GM15510 (cell line): Measurements from ENCODE around the gene CHST3.

ENCODE experiments used
- POLR2A ChIP-seq: IDR thresholded peaks from 3 replicates; pipeline ENCODE4 v1.6.1; 2011; ENCODE audit warnings: borderline replicate concordance; ENCODE audit not compliant: insufficient read length; ENCODE audit errors: extremely low read depth

Gene CHST3

GRCh38 chr10:72035252-72035887 is 71.2 kb downstream of the CHST3 start:
- TF ChIP-seq POLR2A = no peak

- TF ChIP-seq POLR2A = no peak
These were observed 73.1 kb downstream of the CHST3 start for GRCh38 chr10:72037266-72037665.

GRCh38 chr10:72037811-72038210 is 73.6 kb downstream of the CHST3 start:
- no peak for TF ChIP-seq POLR2A

DNA sequence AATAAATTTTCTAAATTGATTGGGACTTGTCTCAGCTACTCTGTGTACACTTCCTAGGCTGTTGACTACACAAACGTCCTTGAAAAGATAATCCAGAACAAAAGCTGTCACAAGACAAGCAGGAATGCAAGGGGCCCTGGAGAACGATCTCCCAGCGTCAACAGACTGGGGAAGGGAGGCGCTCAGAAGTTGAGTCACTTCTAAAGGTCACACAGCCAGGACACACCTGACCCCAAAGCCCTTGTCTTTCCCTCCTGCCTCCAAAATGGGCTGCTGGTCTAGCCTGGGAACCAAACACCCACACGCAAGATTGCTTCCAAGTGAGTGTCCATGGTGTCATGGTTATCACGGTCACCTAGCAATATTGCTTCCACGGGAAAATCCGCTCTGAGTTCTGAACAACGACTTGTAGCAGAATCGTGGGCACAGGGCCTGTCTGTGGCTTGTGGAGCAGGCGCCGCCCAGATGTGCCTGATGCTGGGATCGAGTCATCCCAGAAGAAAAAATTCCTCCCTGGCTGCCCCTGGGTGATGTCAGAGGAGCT is 74.3 kb downstream of the CHST3 start:
- TF ChIP-seq POLR2A = no peak

DNA sequence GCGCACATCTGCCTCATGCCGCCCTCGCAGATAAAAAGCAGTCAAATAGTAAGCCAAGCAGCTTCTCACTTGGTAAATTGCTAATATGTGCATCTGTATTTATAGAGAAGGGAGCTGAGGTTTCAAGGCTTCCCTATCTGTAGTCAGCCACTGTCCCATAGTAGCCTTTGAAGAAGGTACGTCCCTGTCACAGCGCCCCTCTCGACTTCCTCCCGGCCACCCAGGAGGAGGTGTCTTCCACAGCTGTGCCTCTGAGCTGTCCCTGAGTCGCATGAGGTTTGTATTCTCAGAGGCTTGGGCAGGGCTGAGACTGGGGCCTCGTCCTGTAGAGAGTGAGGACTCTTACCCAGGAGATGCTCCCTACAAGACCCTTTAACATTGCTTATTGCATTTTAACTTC is 75.2 kb downstream of the CHST3 start:
- no peak for TF ChIP-seq POLR2A

GRCh38 chr10:72041491-72041890 is 77.3 kb downstream of the CHST3 start:
- no peak for TF ChIP-seq POLR2A

GRCh38 chr10:72043016-72043834 is 79.0 kb downstream of the CHST3 start:
- TF ChIP-seq POLR2A = no peak

GRCh38 chr10:72044417-72045041 is 80.3 kb downstream of the CHST3 start:
- no peak for TF ChIP-seq POLR2A

DNA sequence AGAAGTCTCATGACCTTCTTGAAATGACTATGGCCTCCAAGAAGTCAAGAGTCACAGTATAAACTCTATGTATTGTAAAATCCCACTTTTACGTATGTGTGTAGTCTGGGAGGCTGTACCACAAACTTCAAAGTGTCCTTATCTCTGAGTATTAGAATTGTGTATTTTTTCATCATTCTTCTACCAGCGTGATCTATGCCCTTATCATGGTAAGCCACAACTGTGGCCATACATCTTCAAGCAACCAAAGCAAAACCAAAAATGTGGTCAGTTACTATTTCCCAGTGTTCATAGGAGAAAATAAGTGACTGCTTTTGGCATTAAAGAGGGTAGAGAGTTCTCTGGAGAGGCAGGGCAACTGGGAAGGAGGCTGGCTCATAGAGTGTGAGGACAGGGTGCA is 81.4 kb downstream of the CHST3 start:
- TF ChIP-seq POLR2A = no peak

- no peak for TF ChIP-seq POLR2A
These were observed 84.4 kb downstream of the CHST3 start for GRCh38 chr10:72048450-72049124.

DNA sequence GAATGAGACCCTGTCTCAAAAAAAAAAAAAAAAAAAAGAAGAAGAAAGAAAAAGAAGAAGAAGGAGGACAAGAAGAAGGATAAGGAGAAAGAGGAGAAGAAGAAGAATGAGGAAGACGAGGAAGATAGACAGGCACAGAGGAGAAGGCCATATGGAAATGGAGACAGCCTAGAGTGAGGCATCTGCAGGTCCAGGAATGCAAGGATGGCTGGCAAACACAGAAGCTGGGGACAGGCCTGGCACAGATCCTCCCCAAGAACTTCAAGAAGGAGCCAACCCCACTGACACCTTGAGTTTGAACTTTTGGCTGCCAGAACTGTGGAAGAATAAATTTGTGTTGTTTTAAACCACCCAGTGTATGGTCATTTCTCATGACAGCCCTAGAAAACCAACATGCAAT is 85.3 kb downstream of the CHST3 start:
- no peak for TF ChIP-seq POLR2A

- no peak for TF ChIP-seq POLR2A
These were observed 86.0 kb downstream of the CHST3 start for GRCh38 chr10:72049969-72050781.

DNA sequence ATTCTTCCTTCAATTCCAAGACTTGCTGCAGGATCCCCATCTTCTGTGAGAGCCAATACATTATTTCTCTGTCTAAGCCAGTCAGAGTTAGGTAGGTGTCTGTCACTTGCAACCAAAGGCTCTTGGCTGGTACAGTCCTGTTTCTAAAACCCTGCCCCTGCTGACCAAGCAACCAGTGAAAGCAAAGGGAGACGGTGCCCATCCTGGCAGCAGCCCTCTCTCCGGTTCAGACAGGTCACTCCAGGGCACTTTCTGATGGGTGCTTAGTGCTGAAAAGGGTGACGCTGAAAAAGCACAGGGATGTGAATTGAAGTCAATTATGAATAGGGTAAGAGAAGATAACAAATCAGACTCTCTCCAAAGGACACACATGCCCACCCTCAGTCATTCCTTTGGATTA is 86.7 kb downstream of the CHST3 start:
- no peak for TF ChIP-seq POLR2A

- TF ChIP-seq POLR2A = no peak
These were observed 89.5 kb downstream of the CHST3 start for GRCh38 chr10:72053690-72054089.
